ENCODE results near the gene NOC4L. TPM values are rescaled to one million over a fixed set of nuclear protein-coding genes. Genes with fewer than 3 reads are reported as not detected.

Gene NOC4L
- total RNA-seq, 1 experiment from 2014 or later: 39.6 TPM

DNA sequence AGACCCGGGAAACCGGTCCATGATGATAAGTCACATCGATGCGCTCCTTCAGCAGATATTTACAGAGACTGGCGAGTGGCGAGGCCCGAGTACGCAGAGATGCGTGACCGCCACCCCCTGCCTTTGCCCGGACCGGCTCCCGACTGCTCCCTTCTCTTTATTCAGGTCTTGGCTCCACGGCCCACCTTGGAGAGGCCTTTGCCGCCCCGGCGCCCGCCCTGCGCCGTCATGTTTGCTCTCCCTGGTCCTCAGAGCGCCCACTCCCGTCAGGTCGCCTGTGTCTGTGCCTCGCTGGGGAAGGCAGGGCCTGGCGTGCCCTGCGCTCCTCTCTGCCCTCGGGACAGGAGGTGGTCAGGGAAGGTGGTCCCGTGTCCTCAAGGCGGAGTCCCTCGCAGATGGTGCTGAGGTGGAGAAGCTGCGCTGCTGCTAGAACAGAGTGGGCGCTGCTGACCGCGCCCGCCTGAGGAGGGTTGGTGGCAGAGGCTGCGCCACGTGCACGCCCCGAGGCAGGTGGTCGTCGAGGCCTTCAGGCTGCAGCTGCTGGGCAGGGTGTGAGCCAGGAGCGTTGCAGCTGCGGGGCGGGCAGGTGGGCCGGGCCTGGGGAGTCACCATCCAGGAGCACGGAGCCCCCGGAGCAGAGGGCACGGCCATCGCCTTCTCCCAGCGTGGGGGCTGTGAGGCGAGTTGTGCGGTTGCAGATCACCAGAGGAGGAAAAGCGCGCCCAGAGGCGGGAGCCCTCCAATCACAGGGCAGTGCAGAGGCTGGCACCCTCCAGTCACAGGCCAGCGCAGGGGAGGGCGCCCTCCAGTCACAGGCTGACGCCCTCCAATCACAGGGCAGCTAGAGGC, 27.3 kb upstream of the NOC4L start:
- no peaks in the 10 kb centered on the region; the same call in 1 of the 2 replicates for H3K36me3 ChIP-seq (ENCODE audit: control insufficient read depth, insufficient read depth, low read length)
- Mint-ChIP-seq H3K4me3 (ENCODE audit: unreplicated experiment) (no peak overlapping the region), H3K27ac (ENCODE audit: unreplicated experiment) (no peak overlapping the region), H3K9me3 (ENCODE audit: unreplicated experiment) (no peaks in the 10 kb centered on the region), H3K36me3 (ENCODE audit: insufficient read depth, unreplicated experiment) (peaks cover 13% of the 10 kb centered on the region), H3K27me3 (ENCODE audit: insufficient read depth, unreplicated experiment) (no peaks in the 10 kb centered on the region), H3K4me1 (ENCODE audit: low read depth, unreplicated experiment) (no peaks in the 10 kb centered on the region)
- no peak for DNase-seq
- H3K4me1 ChIP-seq: no peaks in the 10 kb centered on the region
- intact Hi-C loops (cut with micrococcal nuclease; ENCODE audit: unreplicated experiment): no loop called here
- CTCF ChIA-PET: no interaction called here
- H3K4me3 ChIP-seq (ENCODE audit: low read depth, low read length): no peak overlapping the region
- POLR2A ChIA-PET: no interaction called here
- H3K9me3 ChIP-seq: no peaks in the 10 kb centered on the region
- TF ChIP-seq, protein P1, sequence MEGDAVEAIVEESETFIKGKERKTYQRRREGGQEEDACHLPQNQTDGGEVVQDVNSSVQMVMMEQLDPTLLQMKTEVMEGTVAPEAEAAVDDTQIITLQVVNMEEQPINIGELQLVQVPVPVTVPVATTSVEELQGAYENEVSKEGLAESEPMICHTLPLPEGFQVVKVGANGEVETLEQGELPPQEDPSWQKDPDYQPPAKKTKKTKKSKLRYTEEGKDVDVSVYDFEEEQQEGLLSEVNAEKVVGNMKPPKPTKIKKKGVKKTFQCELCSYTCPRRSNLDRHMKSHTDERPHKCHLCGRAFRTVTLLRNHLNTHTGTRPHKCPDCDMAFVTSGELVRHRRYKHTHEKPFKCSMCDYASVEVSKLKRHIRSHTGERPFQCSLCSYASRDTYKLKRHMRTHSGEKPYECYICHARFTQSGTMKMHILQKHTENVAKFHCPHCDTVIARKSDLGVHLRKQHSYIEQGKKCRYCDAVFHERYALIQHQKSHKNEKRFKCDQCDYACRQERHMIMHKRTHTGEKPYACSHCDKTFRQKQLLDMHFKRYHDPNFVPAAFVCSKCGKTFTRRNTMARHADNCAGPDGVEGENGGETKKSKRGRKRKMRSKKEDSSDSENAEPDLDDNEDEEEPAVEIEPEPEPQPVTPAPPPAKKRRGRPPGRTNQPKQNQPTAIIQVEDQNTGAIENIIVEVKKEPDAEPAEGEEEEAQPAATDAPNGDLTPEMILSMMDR (IDR thresholded peaks at IDR 0.05; ENCODE audit: insufficient read depth in 1 of 2, low read depth in 1 of 2, low read length in 1 of 2, severe bottlenecking in 1 of 2, unreplicated experiment in 1 of 2): no peak
- BruUV-seq (replicated peaks): no TSS peak
- H3K27me3 ChIP-seq (replicated peaks; ENCODE audit: control insufficient read depth, insufficient read depth, low read length): no peaks in the 10 kb centered on the region

DNA sequence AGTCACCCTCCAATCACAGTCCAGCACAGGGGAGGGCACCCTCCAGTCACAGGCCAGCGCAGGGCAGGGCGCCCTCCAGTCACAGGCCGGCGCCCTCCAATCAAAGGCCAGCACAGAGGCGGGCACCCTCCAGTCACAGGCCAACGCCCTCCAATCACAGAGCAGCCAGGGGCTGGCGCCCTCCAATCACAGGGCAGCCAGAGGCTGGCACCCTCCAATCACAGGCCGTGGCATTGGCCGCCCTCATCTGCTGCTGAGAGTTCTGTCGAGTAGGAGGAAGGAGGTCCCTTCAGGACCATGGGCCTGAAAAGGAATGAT, 26.7 kb upstream of the NOC4L start:
- no peaks in the 10 kb centered on the region for H3K27me3 Mint-ChIP-seq (ENCODE audit: insufficient read depth, unreplicated experiment)
- no peaks in the 10 kb centered on the region for H3K27me3 ChIP-seq (replicated peaks; ENCODE audit: control insufficient read depth, insufficient read depth, low read length)
- intact Hi-C loops (cut with micrococcal nuclease; ENCODE audit: unreplicated experiment): no loop called here
- H3K9me3 ChIP-seq: no peaks in the 10 kb centered on the region
- H3K27ac Mint-ChIP-seq (ENCODE audit: unreplicated experiment): no peak overlapping the region
- peaks cover 13% of the 10 kb centered on the region for H3K36me3 Mint-ChIP-seq (ENCODE audit: insufficient read depth, unreplicated experiment)
- CTCF ChIA-PET: no interaction called here
- no peak overlapping the region for H3K4me3 ChIP-seq (ENCODE audit: low read depth, low read length)
- H3K9me3 Mint-ChIP-seq (ENCODE audit: unreplicated experiment): no peaks in the 10 kb centered on the region
- H3K4me1 ChIP-seq: no peaks in the 10 kb centered on the region
- POLR2A ChIA-PET: no interaction called here
- H3K4me1 Mint-ChIP-seq (ENCODE audit: low read depth, unreplicated experiment): no peaks in the 10 kb centered on the region
- no peak overlapping the region for H3K4me3 Mint-ChIP-seq (ENCODE audit: unreplicated experiment)
- peak in 1 of 2 experiments; percentile 18 for DNase-seq
- BruUV-seq (replicated peaks): no TSS peak
- H3K36me3 ChIP-seq (ENCODE audit: control insufficient read depth, insufficient read depth, low read length): no peaks in the 10 kb centered on the region; the same call in 1 of the 2 replicates
- TF ChIP-seq, protein P1 (IDR thresholded peaks at IDR 0.05; ENCODE audit: insufficient read depth in 1 of 2, low read depth in 1 of 2, low read length in 1 of 2, severe bottlenecking in 1 of 2, unreplicated experiment in 1 of 2): no peak

DNA sequence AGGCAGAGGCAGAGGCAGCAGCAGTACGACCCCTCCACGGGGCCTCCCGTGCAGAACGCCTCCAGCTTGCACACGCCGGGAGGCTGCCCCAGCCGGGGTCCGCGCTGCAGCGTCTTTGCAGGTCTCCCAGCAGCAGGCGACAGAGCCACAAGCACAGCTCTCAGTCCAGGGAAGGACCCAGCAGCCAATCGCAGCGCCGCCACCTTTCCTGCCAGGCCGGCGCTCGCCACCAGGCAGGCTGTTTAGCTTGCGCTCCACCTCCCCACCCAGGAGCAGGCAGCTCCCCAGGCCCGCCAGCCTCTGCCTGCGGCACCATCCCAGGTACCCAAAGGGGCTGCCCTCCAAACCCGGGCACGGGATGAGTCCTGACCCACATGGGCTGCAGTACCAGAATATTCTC, 25.4 kb upstream of the NOC4L start:
- Mint-ChIP-seq H3K4me3 (ENCODE audit: unreplicated experiment) (no peak overlapping the region), H3K27ac (ENCODE audit: unreplicated experiment) (no peak overlapping the region), H3K27me3 (ENCODE audit: insufficient read depth, unreplicated experiment) (no peaks in the 10 kb centered on the region), H3K9me3 (ENCODE audit: unreplicated experiment) (no peaks in the 10 kb centered on the region), H3K36me3 (ENCODE audit: insufficient read depth, unreplicated experiment) (peaks cover 6% of the 10 kb centered on the region), H3K4me1 (ENCODE audit: low read depth, unreplicated experiment) (no peaks in the 10 kb centered on the region)
- intact Hi-C loops (cut with micrococcal nuclease; ENCODE audit: unreplicated experiment): no loop called here
- DNase-seq: no peak
- Histone ChIP-seq H3K4me1 (no peaks in the 10 kb centered on the region), H3K4me3 (ENCODE audit: low read depth, low read length) (no peak overlapping the region), H3K9me3 (no peaks in the 10 kb centered on the region), H3K36me3 (ENCODE audit: control insufficient read depth, insufficient read depth, low read length) (no peaks in the 10 kb centered on the region; the same call in 1 of the 2 replicates), H3K27me3 (replicated peaks; ENCODE audit: control insufficient read depth, insufficient read depth, low read length) (no peaks in the 10 kb centered on the region)
- TF ChIP-seq, protein P1 (IDR thresholded peaks at IDR 0.05; ENCODE audit: insufficient read depth in 1 of 2, low read depth in 1 of 2, low read length in 1 of 2, severe bottlenecking in 1 of 2, unreplicated experiment in 1 of 2): no peak
- no TSS peak for BruUV-seq (replicated peaks)
- CTCF ChIA-PET: no interaction called here
- POLR2A ChIA-PET: no interaction called here

Measured in Caco-2 (cell line).